Suppressor macrophage (primary cell): Measurements from ENCODE around the gene ZBBX.

ENCODE experiments used
- DNase-seq, 4 experiments: peaks; one replicate each; pipeline ENCODE4 v3.0.0-alpha.2; 2020 to 2022

The ZBBX gene

DNA sequence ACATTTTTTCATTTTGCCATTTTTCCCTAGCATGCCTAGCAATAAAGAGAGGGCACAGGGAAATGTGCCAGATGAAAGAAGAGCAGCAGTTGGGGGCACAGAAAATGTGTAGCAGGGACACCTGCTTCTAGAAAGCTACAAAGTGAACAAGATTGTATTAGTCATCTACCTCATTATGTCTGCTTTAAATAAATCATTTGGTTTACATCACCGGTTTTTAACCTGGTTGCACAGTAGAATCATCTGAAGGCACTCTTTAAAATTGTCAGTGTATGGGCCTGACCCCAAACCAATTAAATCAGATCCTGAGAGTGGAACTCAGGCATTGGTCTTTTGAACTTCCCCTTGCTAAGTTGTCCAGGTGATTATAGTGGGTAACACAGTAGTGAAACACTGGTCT, 73.8 kb downstream of the ZBBX start:
- DNase-seq = no peak

DNA sequence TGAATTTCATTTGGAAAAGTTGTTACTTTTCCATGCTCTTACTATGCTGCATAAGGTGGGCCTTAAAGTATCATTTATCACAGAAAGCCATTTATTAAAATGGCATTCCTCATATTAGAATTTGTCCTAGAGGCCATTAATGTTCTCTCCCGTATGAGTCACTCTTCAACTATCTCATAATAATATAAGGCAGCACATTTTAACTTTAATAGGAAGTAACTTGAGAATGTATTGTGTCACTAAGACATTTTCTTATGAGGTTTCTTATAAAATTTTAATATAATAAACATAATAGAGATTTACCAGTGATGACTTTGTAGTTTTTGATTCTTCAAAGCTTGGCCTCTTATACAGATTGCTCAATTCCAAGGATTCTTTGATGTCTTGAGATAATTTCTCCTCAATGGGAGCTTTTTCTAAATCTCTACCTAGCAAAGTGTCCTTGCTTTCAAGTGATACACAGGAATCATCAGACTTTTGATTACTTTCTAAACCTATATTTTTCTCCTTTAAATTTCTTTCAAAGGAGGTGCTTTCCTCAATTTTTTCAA, 74.7 kb downstream of the ZBBX start:
- no peak for DNase-seq

DNA sequence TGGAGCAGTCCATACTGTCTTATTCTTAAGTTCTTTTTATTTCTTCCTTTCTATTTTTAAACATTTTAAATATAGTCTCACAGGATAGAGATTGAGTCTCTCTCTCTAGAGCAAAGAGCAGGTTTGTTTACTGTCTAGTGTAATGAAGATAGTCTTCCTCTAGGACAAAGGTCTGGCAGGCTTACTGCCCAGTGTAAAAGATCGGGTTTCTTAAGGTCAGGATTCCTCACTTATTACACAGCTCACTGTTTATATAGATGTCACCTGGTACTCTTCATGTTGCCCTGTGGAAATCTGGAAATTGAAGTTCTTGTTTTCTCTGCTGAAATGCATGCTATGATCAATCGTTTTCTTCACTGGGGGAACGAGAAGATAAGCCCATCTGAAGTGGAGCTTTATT, 76.0 kb downstream of the ZBBX start:
- no peak for DNase-seq

DNA sequence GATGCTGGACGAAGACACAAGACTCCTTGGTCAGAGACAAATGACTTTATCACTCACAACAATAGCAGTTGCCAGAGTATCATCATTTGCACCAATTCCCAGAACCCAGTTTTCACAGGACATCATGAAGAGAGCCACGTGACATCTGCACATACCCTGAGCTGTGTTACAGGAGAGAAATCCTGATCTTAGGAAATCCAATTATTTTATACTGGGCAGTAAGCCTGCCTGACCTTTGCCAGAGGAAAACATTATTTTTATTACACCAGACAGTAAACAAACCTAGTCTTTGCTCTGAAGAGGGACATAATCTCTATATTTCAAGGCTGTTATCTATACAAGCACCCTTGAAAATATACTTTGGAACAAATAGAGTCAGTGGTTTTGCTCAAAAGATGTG, 77.4 kb downstream of the ZBBX start:
- DNase-seq = no peak

DNA sequence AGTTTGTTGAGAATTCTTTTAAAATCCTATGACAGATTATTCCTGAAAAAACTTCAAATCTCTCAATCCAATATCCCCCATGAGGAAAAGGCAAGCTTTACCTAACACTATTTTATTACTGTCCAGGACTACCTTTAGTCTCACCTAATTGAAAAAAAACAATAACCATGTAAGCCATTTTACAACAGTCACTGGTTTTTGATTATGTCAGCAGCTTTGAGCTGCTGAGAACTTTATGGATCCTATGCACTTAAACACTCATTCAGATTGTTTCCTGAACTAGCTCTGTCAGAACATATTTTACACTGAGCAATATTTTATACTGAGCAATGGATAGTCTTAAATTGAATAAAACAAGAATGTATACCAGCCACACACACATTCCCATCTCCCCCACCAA, 79.9 kb downstream of the ZBBX start:
- no peak for DNase-seq

DNA sequence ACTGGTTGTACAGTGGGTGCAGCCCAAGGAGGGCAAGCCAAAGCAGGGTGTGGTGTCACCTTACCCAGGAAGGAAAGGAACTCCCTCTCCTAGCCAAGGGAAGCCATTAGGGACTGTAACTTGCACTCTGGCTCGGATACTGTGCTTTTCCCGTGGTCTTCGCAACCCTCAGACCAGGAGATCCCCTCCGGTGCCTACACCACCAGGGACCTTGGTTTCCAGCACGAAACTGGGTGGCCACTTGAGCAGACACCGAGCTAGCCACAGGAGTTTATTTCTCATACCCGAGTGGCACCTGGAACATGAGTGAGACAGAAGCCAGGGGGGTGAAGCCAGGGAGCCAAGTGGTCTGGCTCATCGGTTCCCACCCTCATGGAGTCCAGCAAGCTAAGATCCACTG, 90.7 kb downstream of the ZBBX start:
- no peak for DNase-seq

DNA sequence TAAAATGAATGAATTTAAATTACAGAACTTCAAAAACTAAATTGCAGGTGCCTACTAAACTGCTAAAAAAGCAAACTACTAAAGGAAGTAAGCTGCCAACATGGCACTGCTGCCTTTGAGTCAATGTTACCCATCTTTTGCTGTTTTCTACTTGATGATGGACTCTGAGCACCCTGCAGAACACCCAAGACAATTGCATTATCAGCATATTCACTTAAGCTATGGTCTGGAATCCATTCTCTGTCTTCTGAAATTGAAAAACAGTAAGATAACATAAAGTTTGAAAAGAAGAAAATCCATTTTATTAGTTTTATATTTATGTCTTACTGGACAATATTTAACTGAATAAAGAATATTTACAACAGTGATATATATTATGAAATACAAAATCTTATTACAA, 91.4 kb downstream of the ZBBX start:
- DNase-seq = no peak

DNA sequence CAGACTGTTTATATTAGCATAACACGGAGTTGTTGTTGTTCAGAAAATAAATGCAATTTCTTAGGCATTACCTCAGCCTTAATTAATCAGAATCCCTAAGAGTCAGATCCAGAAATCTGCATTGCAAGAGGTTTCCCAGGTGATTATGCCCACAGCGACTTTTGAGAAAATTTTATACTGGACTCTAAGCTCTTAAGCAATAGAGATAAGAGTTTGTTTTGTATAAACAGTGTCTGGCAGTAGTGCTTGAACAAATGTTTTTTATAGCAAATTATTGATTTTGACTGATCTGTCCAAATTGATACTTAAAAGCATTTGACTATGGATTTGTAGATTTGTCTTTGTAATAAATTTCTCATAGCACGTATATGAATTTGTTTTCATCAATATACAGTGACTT, 92.8 kb downstream of the ZBBX start:
- DNase-seq = no peak

DNA sequence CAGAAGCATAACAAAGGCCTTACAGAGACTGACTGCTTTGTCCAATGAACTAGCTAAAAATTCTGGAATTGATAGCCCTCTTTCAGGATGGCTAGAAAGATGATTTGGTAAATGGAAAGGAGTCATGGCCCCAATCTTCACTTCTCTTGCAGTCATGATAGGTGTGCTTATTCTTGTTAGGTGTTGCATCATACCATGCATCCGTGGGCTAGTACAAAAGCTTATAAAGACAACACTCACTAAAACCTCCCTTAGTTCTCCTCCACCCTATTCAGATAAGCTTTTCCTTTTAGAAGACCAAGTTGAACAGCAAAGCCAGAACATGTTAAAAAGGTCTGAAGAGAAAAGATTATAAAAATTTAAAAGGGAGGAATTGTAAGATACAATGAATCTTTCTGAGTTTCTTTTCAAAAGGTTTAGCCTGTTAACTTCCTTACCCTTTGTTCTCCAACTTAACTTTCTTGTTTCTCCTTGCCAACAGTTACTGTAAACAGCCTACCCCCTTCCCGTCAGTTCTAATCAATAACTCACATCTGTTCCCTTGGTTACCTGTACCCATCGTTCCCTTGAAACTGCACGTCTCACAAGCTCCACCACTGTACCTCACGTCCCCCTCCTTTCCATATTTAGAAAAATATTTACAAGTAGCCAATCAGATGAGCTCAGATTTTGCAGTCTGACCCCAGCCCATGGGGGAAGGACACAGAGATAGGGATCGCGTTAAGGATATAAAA, 105.8 kb downstream of the ZBBX start:
- DNase-seq = no peak

DNA sequence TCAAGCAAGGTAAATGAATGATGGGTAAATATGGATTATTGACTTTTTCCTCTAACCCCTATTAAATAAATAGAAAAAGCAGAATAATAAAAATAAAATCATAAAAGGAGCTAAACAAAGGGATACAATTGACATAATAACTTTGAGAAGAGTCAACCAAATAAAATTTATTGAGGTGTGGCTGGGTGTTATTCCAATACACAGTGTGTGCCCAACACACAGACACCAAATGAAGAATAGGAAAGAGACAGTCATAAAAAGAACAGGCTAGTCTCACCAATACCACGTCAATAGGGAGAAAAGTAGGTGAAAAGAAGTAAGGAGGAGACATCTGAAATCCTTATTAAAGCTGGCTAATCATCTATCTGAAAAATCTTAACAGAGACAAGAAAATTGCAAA, 127.1 kb downstream of the ZBBX start:
- no peak for DNase-seq

DNA sequence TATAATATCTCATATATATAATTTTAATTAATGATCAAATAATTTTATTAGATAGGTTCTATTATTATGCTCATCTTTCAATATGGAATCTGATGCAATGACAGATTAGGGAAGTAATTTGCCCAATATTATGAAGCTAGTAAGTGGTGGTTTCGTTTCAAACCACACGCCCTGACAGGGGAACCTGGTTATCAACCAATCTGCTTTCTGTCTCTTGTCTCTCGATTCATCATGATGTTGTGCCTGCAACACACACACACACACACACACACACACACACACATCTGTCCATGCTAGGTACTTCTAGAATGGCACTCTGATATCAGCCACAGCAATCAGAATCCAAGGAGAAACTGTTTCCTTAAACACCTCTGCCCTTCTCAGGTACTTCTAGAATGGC, 128.4 kb downstream of the ZBBX start:
- no peak for DNase-seq

DNA sequence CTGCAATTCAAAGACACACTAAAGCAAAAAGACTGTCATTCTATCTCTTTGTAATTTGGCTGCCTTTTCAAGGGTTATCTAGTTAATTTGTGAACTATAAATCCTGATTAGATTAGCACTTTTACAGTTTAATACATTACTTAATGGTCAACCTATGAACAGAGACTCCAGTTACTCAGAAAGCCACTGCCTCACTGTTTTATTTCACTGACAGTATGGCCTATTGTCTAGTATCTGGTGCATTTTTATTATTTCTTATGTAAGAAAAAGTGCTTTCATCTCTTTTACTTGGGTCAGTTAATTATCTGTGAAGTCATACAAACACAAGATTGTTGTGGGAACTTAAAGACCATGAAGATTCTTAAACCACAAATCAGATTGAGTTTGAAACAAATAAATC, 133.8 kb downstream of the ZBBX start:
- DNase-seq = no peak

DNA sequence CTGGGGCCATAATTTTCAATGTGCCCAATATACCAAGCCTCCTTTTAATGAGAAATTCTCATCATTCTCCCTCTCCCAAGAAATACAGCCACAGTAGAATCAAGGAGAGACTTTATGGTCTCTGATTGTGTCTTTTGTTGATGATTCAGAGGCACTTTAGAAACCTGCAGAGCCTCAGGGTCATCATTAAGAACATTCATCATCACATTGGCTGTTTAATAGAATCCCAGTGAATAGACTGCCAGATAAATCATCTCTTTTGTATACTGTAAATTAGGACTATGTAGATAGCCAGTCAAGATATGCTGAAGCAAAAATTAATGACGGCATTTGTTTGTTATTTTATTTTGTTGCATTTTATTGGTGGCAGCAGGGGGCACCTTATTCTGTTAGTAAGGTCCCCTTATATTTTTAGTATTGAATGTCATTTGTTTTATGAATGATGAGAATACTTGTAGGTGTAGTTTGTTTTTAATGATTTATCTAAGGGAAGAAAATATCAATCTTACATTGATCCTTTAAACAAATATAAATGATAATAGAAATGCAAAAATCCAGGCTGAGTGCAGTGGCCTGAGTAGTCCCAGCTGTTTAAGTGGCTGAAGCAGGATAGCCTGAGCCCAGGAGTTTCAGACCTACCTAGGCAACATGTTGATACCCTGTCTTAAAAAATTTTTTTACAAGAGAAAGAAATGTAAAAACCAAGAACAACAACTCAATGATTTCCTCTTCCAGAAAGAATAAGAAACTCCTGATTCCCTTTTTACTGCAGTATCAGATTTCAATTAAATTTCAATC, 138.8 kb downstream of the ZBBX start:
- no peak for DNase-seq

DNA sequence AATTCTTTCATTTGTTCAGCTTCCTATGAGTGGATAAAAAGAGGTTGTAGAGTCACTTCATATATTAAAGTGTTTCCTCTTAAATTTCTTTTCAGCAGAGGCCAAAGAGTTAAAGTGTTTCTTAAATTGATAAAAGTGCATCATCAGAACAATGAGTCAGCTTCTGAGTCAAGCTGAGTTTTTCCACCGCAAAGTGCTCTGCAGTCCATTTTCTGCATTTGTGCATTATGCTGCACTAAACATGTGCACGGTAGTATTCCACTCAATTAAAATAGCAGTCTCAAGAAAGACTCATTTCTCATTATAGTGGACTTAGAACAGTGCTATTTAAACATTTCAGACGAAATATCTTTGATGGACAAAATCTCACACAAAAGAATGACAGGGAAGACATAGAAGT, 152.0 kb downstream of the ZBBX start:
- no peak for DNase-seq

DNA sequence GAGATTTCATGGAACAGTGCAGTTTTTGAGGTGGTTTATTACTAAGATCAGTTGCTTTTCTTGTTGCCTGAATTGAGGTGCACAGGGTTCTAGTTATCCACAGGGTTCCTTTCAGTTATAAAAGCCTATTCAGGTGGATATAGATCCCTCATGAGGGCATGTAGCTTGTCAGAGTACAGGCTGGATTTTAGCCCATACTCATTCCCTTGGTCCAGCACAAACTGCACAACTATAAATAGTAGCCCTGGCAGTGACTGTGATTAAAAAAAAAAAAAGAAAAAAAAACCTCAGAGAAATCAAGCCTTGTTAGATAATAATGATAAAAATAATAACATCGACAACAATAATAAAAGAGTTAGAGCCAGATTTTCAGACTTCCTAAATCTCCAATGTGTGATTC, 154.3 kb downstream of the ZBBX start:
- no peak for DNase-seq

DNA sequence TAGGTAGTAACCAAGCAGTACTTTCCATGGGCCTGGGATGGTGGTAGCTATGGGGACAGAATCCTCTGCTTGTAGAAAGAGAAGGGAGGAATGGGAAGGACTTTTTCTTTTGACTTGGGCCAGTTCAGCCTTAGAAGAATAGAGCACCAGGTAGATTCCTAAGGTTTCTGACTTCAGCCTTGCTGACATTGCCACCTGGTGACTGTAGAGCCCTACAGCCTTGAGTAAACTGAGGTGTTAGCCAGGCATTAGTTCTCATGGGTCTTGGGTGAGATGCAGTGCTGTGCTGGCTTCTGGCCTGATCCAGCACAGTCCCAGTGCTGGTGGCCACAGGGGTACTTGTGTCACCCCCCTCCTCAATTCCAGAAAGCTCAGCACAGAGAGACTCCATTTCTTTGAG, 171.1 kb downstream of the ZBBX start:
- DNase-seq = no peak

DNA sequence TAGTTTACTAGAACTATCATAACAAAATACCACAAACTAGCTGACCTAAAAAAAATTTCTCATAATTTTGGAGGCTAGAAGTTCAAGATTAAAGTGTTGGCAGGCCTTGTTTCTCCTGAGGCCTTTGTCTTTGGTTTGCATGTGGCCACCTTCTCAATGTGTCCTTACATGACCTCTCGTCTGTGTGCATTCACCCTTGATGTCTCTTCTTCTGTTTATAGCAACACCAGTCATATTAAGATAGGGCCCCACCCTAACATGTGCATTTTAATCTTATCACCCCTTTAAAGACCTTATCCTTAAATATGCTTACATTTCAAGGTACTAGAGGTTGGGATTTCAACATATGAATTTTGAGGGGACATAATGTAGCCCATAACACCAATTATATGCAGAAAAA, 177.0 kb downstream of the ZBBX start:
- DNase-seq = no peak

DNA sequence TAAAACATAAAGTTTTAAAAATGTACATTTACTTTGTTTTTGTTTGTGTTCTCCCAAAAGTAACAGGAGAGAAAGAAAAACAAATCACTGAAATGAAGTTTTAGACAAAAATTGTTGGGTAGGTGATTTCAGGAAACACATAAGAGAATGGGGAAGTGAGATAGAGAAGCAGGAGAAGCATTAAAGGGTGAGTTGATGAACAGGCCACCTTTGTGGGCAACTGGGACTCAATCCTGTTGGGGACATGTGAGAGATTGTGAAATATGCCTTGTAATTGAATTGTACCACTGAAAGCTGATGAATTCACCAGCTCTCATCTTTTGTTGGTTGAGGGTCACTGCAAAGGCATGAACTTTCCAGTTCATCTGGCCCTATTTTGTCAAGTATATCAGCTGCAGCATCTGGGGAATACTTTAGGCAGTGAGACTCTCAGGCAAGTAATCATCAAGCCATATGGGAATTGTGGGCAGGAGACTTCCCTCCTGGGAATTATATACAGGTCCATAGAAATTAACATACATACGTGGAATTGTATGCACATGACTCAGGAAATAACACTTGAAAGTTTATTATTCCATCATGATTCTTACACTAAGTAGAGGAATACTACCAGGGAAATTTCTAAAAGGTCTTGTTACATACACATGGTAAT, 181.0 kb downstream of the ZBBX start:
- DNase-seq = no peak
